Breast epithelium (tissue), 3 donors: ENCODE results near the gene OR6B1.
A peak's percentile ranks its signal among the peaks of the same experiment; 100 is the strongest.

ENCODE experiments used
- POLR2A ChIP-seq: fragments of 450-650 bp; IDR thresholded peaks from one replicate; pipeline ENCODE4 v1.6.1; 2016; ENCODE audit warnings: antibody characterized with exemption, mild to moderate bottlenecking, moderate library complexity
- POLR2AphosphoS5 ChIP-seq, 3 donors: sonication (generic); formaldehyde crosslinking; IDR thresholded peaks; one replicate each; pipeline ENCODE4 v1.6.1; 2017; ENCODE audit warnings: antibody characterized with exemption in 3 of 3
- TF ChIP-seq, protein P1 (sequence below), 3 donors: fragments of 450-650 bp; IDR thresholded peaks; one replicate each; pipeline ENCODE4 v1.5.1; 2016 to 2017; ENCODE audit warnings: antibody characterized with exemption in 3 of 3, mild to moderate bottlenecking in 3 of 3, moderate library complexity in 3 of 3

- TF ChIP-seq, protein P1, sequence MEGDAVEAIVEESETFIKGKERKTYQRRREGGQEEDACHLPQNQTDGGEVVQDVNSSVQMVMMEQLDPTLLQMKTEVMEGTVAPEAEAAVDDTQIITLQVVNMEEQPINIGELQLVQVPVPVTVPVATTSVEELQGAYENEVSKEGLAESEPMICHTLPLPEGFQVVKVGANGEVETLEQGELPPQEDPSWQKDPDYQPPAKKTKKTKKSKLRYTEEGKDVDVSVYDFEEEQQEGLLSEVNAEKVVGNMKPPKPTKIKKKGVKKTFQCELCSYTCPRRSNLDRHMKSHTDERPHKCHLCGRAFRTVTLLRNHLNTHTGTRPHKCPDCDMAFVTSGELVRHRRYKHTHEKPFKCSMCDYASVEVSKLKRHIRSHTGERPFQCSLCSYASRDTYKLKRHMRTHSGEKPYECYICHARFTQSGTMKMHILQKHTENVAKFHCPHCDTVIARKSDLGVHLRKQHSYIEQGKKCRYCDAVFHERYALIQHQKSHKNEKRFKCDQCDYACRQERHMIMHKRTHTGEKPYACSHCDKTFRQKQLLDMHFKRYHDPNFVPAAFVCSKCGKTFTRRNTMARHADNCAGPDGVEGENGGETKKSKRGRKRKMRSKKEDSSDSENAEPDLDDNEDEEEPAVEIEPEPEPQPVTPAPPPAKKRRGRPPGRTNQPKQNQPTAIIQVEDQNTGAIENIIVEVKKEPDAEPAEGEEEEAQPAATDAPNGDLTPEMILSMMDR (IDR thresholded peaks at IDR 0.05): peak in 2 of 3 donors; percentile 28 to 54
- TF ChIP-seq POLR2A (no peak), POLR2AphosphoS5 (IDR thresholded peaks at IDR 0.05) (no peak)
Measured at GRCh38 chr7:144027070-144027469, 26.9 kb downstream of the OR6B1 start.
